ENCODE results near the gene SYT7. TPM values are rescaled to one million over a fixed set of nuclear protein-coding genes. Genes with fewer than 3 reads are reported as not detected.

Gene SYT7
- total and polyA plus RNA-seq, 4 donors: 1.7 to 10.6 (median 3.8) TPM

DNA sequence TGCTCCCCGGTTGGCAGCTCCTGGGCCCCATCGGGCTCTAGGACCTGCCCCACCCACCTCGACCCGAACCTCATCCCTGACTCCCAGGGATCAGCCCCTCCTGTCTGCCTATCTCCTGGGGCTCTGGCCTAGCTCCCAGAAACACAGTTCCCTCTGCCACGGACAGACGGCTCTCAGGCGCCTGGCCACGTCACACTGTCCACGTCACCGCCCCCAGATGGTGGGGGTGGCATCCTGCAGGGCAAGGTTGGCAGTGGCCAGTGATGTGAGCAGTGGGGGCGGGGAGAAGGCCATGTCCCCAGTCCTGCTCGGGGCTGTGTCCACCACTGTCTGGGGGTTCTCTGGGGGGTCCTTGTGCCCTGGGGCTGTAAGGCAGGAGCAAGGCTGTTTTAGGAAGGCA, 29.2 kb downstream of the SYT7 start:
- peaks cover 0 to 15% (median 4%) of the 10 kb centered on the region in 5 donors for H3K4me1 ChIP-seq (ENCODE audit: control insufficient read depth in 5 of 5, insufficient read depth in 5 of 5, low read length in 5 of 5)
- no peak overlapping the region for H3K4me3 ChIP-seq
- DNase-seq: no peak
- TF ChIP-seq, protein P1, sequence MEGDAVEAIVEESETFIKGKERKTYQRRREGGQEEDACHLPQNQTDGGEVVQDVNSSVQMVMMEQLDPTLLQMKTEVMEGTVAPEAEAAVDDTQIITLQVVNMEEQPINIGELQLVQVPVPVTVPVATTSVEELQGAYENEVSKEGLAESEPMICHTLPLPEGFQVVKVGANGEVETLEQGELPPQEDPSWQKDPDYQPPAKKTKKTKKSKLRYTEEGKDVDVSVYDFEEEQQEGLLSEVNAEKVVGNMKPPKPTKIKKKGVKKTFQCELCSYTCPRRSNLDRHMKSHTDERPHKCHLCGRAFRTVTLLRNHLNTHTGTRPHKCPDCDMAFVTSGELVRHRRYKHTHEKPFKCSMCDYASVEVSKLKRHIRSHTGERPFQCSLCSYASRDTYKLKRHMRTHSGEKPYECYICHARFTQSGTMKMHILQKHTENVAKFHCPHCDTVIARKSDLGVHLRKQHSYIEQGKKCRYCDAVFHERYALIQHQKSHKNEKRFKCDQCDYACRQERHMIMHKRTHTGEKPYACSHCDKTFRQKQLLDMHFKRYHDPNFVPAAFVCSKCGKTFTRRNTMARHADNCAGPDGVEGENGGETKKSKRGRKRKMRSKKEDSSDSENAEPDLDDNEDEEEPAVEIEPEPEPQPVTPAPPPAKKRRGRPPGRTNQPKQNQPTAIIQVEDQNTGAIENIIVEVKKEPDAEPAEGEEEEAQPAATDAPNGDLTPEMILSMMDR (IDR thresholded peaks at IDR 0.05; ENCODE audit: control extremely low read depth, extremely low read depth): no peak
- no peak for ATAC-seq (ENCODE audit: insufficient read depth, low FRiP score)
- peak overlapping the region in 1 of 2 donors; percentile 94 for H3K27ac ChIP-seq (ENCODE audit: low read depth in 1 of 2, low read length in 1 of 2)
- no peak overlapping the region for H3K9ac ChIP-seq (ENCODE audit: insufficient read depth in 1 of 2, low read length in 2 of 2)
- peaks cover 0 to 1% (median 0%) of the 10 kb centered on the region in 4 donors for H3K9me3 ChIP-seq (ENCODE audit: control insufficient read depth in 4 of 4, insufficient read depth in 3 of 4, low read length in 3 of 4)
- H3K36me3 ChIP-seq (ENCODE audit: control insufficient read depth in 4 of 4, insufficient read depth in 4 of 4, low read length in 4 of 4): no peaks in the 10 kb centered on the region
- H3K27me3 ChIP-seq (ENCODE audit: control insufficient read depth in 3 of 3, insufficient read depth in 3 of 3, low read length in 2 of 3): peaks cover 0 to 26% (median 24%) of the 10 kb centered on the region in 3 donors
- 69 to 83% methylated on average over 12 of the region's 12 CpGs for WGBS, 2 donors

DNA sequence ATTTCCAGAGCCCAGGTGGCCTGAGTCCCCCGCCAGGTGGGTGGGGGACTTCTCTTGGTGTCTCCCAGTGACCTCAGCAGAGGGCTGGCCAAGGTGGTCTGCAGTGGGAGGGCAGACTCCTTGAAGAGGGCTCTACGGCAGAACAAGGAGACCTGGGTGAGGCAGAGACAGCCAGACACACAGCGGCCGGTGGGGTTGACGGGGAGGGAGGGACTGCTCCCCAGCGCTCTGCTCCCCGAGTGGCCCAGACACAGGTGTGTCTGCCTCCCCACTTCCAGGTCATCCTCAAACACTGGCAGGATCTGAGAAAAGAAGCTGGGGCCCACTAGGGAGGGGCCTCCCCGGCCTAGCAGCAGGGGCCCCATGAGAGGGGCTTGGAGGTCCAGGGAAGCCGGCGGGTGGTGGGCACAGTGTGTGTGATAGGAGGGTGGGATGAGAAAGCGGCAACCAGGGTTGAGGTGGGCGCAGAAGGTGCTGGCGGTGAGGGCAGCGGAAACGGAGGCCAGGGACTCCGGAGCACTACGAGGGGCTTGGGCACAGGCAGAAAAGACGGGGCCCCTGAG, 30.1 kb downstream of the SYT7 start:
- H3K36me3 ChIP-seq (ENCODE audit: control insufficient read depth in 4 of 4, insufficient read depth in 4 of 4, low read length in 4 of 4): no peaks in the 10 kb centered on the region
- peak overlapping the region in 1 of 2 donors; percentile 94 for H3K27ac ChIP-seq (ENCODE audit: low read depth in 1 of 2, low read length in 1 of 2)
- no peak overlapping the region for H3K9ac ChIP-seq (ENCODE audit: insufficient read depth in 1 of 2, low read length in 2 of 2)
- 91 to 92% methylated on average over 18 of the region's 18 CpGs for WGBS, 2 donors
- peaks cover 0 to 18% (median 16%) of the 10 kb centered on the region in 3 donors for H3K27me3 ChIP-seq (ENCODE audit: control insufficient read depth in 3 of 3, insufficient read depth in 3 of 3, low read length in 2 of 3)
- TF ChIP-seq, protein P1 (IDR thresholded peaks at IDR 0.05; ENCODE audit: control extremely low read depth, extremely low read depth): no peak
- peaks cover 0 to 13% (median 4%) of the 10 kb centered on the region in 5 donors for H3K4me1 ChIP-seq (ENCODE audit: control insufficient read depth in 5 of 5, insufficient read depth in 5 of 5, low read length in 5 of 5)
- H3K9me3 ChIP-seq (ENCODE audit: control insufficient read depth in 4 of 4, insufficient read depth in 3 of 4, low read length in 3 of 4): peaks cover 0 to 1% (median 0%) of the 10 kb centered on the region in 4 donors
- no peak overlapping the region for H3K4me3 ChIP-seq
- DNase-seq: no peak
- ATAC-seq (ENCODE audit: insufficient read depth, low FRiP score): no peak

DNA sequence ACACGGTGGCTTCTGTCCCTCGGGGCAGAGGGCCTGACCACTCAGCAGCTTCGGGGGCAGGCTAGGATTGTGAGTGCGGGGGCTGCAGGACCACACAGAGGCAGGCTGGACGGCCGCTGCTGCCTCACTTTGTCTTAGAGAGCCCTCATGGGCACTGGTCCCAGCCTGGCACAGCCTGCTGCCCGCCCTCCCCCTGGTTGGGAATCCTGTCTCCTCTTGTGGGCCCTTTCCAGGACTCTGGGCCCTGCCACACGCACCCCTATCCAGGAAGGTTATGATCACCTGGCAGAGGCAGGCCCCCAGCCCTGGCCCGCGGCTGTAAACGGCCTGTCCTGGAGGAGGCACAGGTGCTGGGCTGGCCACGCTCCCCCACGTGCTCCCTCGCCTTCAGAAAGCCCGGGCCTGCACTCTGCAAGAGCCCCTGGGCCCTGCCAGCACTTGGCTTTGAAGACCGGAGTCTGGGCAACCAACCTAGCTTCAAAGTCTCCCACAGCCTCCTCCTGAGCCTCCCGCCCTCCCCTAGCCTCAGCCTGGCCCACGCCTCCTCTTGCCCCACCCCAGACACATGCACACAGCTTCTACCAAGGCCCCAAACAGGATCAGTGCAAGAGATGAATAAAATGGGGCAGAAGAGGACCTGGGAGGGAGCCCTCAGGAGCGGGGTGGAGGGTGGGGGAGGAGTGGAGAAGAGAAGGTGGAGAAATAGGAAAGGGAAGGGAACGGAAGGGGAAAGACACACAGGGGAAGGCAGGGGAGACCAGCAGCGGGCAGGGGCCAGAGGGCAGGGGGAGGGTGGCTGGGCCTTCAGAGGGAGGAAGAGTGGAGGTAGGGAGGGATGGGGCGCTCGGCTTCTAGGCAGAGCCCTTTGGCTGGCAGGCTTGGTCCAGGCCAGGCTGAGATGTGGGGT, 31.0 kb downstream of the SYT7 start:
- Histone ChIP-seq H3K27me3 (ENCODE audit: control insufficient read depth in 3 of 3, insufficient read depth in 3 of 3, low read length in 2 of 3) (peaks cover 0 to 13% (median 10%) of the 10 kb centered on the region in 3 donors), H3K27ac (ENCODE audit: low read depth in 1 of 2, low read length in 1 of 2) (peak overlapping the region in 1 of 2 donors; percentile 14), H3K9ac (ENCODE audit: insufficient read depth in 1 of 2, low read length in 2 of 2) (no peak overlapping the region), H3K36me3 (ENCODE audit: control insufficient read depth in 4 of 4, insufficient read depth in 4 of 4, low read length in 4 of 4) (no peaks in the 10 kb centered on the region), H3K9me3 (ENCODE audit: control insufficient read depth in 4 of 4, insufficient read depth in 3 of 4, low read length in 3 of 4) (peaks cover 0 to 1% (median 0%) of the 10 kb centered on the region in 4 donors), H3K4me3 (no peak overlapping the region), H3K4me1 (ENCODE audit: control insufficient read depth in 5 of 5, insufficient read depth in 5 of 5, low read length in 5 of 5) (peaks cover 0 to 10% (median 2%) of the 10 kb centered on the region in 5 donors)
- TF ChIP-seq, protein P1 (IDR thresholded peaks at IDR 0.05; ENCODE audit: control extremely low read depth, extremely low read depth): no peak
- DNase-seq: no peak
- WGBS, 2 donors: 80 to 83% methylated on average over 23 of the region's 23 CpGs
- no peak for ATAC-seq (ENCODE audit: insufficient read depth, low FRiP score)
